Activated CD8-positive, alpha-beta T cell treated with anti-CD3 and anti-CD28 coated beads for 36 hours (primary cell): ENCODE results near the gene HBP1. TPM values are rescaled to one million over a fixed set of nuclear protein-coding genes. Genes with fewer than 3 reads are reported as not detected.

Source experiments
- ATAC-seq: fragments of 200-7000 bp; cut with Tn5 transposase; one replicate; pipeline ENCODE4 v1.10.0; 2021; ENCODE audit warnings: mild to moderate bottlenecking, moderate library complexity
- CTCF ChIA-PET: fragments of 350-600 bp; sonication (Branson Sonifier 250); formaldehyde crosslinking; loops from one replicate; lab custom pipeline; 2021; ENCODE audit warnings: antibody characterized with exemption; lab: Charles Lee
- POLR2A ChIA-PET: fragments of 350-600 bp; sonication (Branson Sonifier 250); formaldehyde crosslinking; loops from one replicate; lab custom pipeline; 2021; ENCODE audit warnings: antibody characterized with exemption; lab: Charles Lee
- DNase-seq: peaks from one replicate; pipeline ENCODE4 v3.0.0-alpha.2; 2020
- H3K27ac Mint-ChIP-seq: one replicate; pipeline ENCODE4 v1.8.0; 2021; ENCODE audit warnings: mild to moderate bottlenecking, mixed read lengths
- H3K27me3 Mint-ChIP-seq: one replicate; pipeline ENCODE4 v1.8.0; 2021; ENCODE audit warnings: mixed read lengths
- H3K36me3 Mint-ChIP-seq: one replicate; pipeline ENCODE4 v1.8.0; 2021; ENCODE audit warnings: low read depth, mixed read lengths
- H3K4me1 Mint-ChIP-seq: one replicate; pipeline ENCODE4 v1.8.0; 2021; ENCODE audit warnings: low read depth, mixed read lengths
- H3K4me3 Mint-ChIP-seq: one replicate; pipeline ENCODE4 v1.8.0; 2021; ENCODE audit warnings: mild to moderate bottlenecking, moderate library complexity, mixed read lengths
- H3K9me3 Mint-ChIP-seq: one replicate; pipeline ENCODE4 v1.8.0; 2021; ENCODE audit warnings: mixed read lengths
- CTCF ChIP-seq: fragments of 200-600 bp; IDR thresholded peaks from one replicate; pipeline ENCODE4 v1.8.0; 2022; ENCODE audit warnings: antibody characterized with exemption, mild to moderate bottlenecking
- intact Hi-C: fragments of 100-400 bp; cut with micrococcal nuclease; formaldehyde crosslinking; loops from one replicate; pipeline ENCODE4 v1.10.0; 2022
- total RNA-seq, 2 experiments: library from RNA; stranded (reverse); gene quantifications; one replicate each; pipeline ENCODE4 v1.2.3, GENCODE V29; 2021

HBP1 gene
- total RNA-seq, 2 experiments from 2014 or later: 23.8 to 30.5 TPM

- DNase-seq (no peak), ATAC-seq (no peak)
- intact Hi-C loops: no loop called here
- Mint-ChIP-seq H3K27me3 (no peaks in the 10 kb centered on the region), H3K36me3 (peaks cover 31% of the 10 kb centered on the region), H3K4me1 (peaks cover 6% of the 10 kb centered on the region), H3K27ac (no peak overlapping the region), H3K9me3 (peaks cover 4% of the 10 kb centered on the region), H3K4me3 (no peak overlapping the region)
- TF ChIP-seq CTCF: no peak
- POLR2A ChIA-PET: no interaction called here
- CTCF ChIA-PET: no interaction called here
Observed at GRCh38 chr7:107209565-107209964, 40.8 kb downstream of the HBP1 start.

GRCh38 chr7:107210400-107210799 is 41.6 kb downstream of the HBP1 start:
- H3K9me3 Mint-ChIP-seq: peaks cover 6% of the 10 kb centered on the region
- intact Hi-C loops: no loop called here
- no peak for DNase-seq
- no peaks in the 10 kb centered on the region for H3K27me3 Mint-ChIP-seq
- H3K27ac Mint-ChIP-seq: no peak overlapping the region
- peaks cover 6% of the 10 kb centered on the region for H3K4me1 Mint-ChIP-seq
- TF ChIP-seq CTCF: no peak
- no peak overlapping the region for H3K4me3 Mint-ChIP-seq
- ChIA-PET CTCF (no interaction called here), POLR2A (no interaction called here)
- no peak for ATAC-seq
- peaks cover 31% of the 10 kb centered on the region for H3K36me3 Mint-ChIP-seq

GRCh38 chr7:107212725-107213124 is 43.9 kb downstream of the HBP1 start:
- Mint-ChIP-seq H3K27ac (peak overlapping the region; percentile 14), H3K27me3 (no peaks in the 10 kb centered on the region), H3K4me3 (no peak overlapping the region), H3K9me3 (peaks cover 12% of the 10 kb centered on the region), H3K36me3 (peaks cover 44% of the 10 kb centered on the region), H3K4me1 (peaks cover 7% of the 10 kb centered on the region)
- no peak for TF ChIP-seq CTCF
- ATAC-seq (no peak), DNase-seq (no peak)
- intact Hi-C loops: no loop called here
- CTCF ChIA-PET: interaction anchor here (0.6 to 1.4 kb wide), 5 partner anchors 9 to 656 kb away, joined by 3 to 4 read pairs (median 3); no protein-coding TSS in a partner anchor
- POLR2A ChIA-PET: no interaction called here

GRCh38 chr7:107213193-107213788 is 44.5 kb downstream of the HBP1 start:
- ChIA-PET CTCF (interaction anchor here (1.2 to 1.4 kb wide), 3 partner anchors 10 to 20 kb away, joined by 3 to 4 read pairs (median 3); no protein-coding TSS in a partner anchor), POLR2A (no interaction called here)
- H3K9me3 Mint-ChIP-seq: peaks cover 12% of the 10 kb centered on the region
- no peaks in the 10 kb centered on the region for H3K27me3 Mint-ChIP-seq
- no peak for ATAC-seq
- no peak for TF ChIP-seq CTCF
- DNase-seq: no peak
- H3K4me3 Mint-ChIP-seq: no peak overlapping the region
- peaks cover 46% of the 10 kb centered on the region for H3K36me3 Mint-ChIP-seq
- H3K4me1 Mint-ChIP-seq: peaks cover 7% of the 10 kb centered on the region
- intact Hi-C loops: no loop called here
- no peak overlapping the region for H3K27ac Mint-ChIP-seq

GRCh38 chr7:107213945-107214344 is 45.1 kb downstream of the HBP1 start:
- DNase-seq: no peak
- ChIA-PET CTCF (interaction anchor here (1.0 kb wide), 1 partner anchor 20 kb away, joined by 4 read pairs; no protein-coding TSS in a partner anchor), POLR2A (no interaction called here)
- no peak for ATAC-seq
- H3K4me3 Mint-ChIP-seq: no peak overlapping the region
- TF ChIP-seq CTCF: no peak
- intact Hi-C loops: no loop called here
- H3K9me3 Mint-ChIP-seq: peaks cover 12% of the 10 kb centered on the region
- peaks cover 46% of the 10 kb centered on the region for H3K36me3 Mint-ChIP-seq
- H3K27me3 Mint-ChIP-seq: no peaks in the 10 kb centered on the region
- H3K27ac Mint-ChIP-seq: no peak overlapping the region
- peaks cover 7% of the 10 kb centered on the region for H3K4me1 Mint-ChIP-seq
